Immature natural killer cell (primary cell): ENCODE measurements around the gene TMEM132A. TPM values are rescaled to one million over a fixed set of nuclear protein-coding genes. Genes with fewer than 3 reads are reported as not detected.
"Not testable (repeated sequence)": the region's sequence is repeated elsewhere in the genome, so short reads cannot be mapped to it uniquely, and the experiment has no call there.

Experiments used
- DNase-seq, 3 donors: peaks; one replicate each; pipeline ENCODE4 v3.0.0; 2022; ENCODE audit warnings: mixed read lengths in 1 of 3
- H3K27ac Mint-ChIP-seq, 6 donors: one replicate each; pipeline ENCODE4 v1.8.0; 2020; ENCODE audit warnings: mixed read lengths in 6 of 6, mild to moderate bottlenecking in 5 of 6, inconsistent platforms in 4 of 6, moderate library complexity in 3 of 6
- H3K27me3 Mint-ChIP-seq, 3 donors: one replicate each; pipeline ENCODE4 v1.8.0; 2020 to 2021; ENCODE audit warnings: low read depth in 3 of 3, mild to moderate bottlenecking in 3 of 3, mixed read lengths in 3 of 3, moderate library complexity in 3 of 3, inconsistent platforms in 1 of 3
- H3K36me3 Mint-ChIP-seq, 3 donors: one replicate each; pipeline ENCODE4 v1.8.0; 2020; ENCODE audit warnings: mixed read lengths in 3 of 3, inconsistent platforms in 2 of 3, mild to moderate bottlenecking in 2 of 3
- H3K4me1 Mint-ChIP-seq, 2 donors: one replicate each; pipeline ENCODE4 v1.8.0; 2020; ENCODE audit warnings: inconsistent platforms in 2 of 2, mild to moderate bottlenecking in 2 of 2, mixed read lengths in 2 of 2, moderate library complexity in 1 of 2
- H3K4me3 Mint-ChIP-seq, 5 donors: one replicate each; pipeline ENCODE4 v1.8.0; 2020; ENCODE audit warnings: mild to moderate bottlenecking in 5 of 5, mixed read lengths in 5 of 5, inconsistent platforms in 3 of 5, moderate library complexity in 3 of 5
- H3K9me3 Mint-ChIP-seq, 6 donors: one replicate each; pipeline ENCODE4 v1.8.0; 2020; ENCODE audit warnings: mild to moderate bottlenecking in 6 of 6, mixed read lengths in 6 of 6, inconsistent platforms in 4 of 6, moderate library complexity in 3 of 6
- polyA plus RNA-seq, 3 donors: library from polyadenylated mRNA; unstranded; fragments of 300-500 nt; fragmentation: Illumina TruSeq; gene quantifications; one replicate each; pipeline ENCODE4 v1.2.3, GENCODE V29; 2021

Gene TMEM132A
- polyA plus RNA-seq, 3 donors from 2014 or later: not detected

- H3K36me3 Mint-ChIP-seq: peaks cover 15 to 37% (median 29%) of the 10 kb centered on the region in 3 donors
- H3K4me1 Mint-ChIP-seq: peaks cover 12 to 18% of the 10 kb centered on the region in 2 donors
- peak overlapping the region in 1 of 5 donors; percentile 4 for H3K4me3 Mint-ChIP-seq
- no peaks in the 10 kb centered on the region for H3K9me3 Mint-ChIP-seq
- peaks cover 0 to 2% (median 0%) of the 10 kb centered on the region in 3 donors for H3K27me3 Mint-ChIP-seq
- no peak for DNase-seq
- H3K27ac Mint-ChIP-seq: peak overlapping the region in 3 of 6 donors; percentile 44 to 51 (median 49)
Observed at GRCh38 chr11:60891103-60891741, 33.0 kb upstream of the TMEM132A start.

- Mint-ChIP-seq H3K4me1 (peaks cover 6 to 13% of the 10 kb centered on the region in 2 donors), H3K4me3 (no peak overlapping the region), H3K27ac (peak overlapping the region in 1 of 6 donors; percentile 48), H3K36me3 (peaks cover 22 to 56% (median 33%) of the 10 kb centered on the region in 3 donors), H3K27me3 (no peaks in the 10 kb centered on the region), H3K9me3 (no peaks in the 10 kb centered on the region)
- no peak for DNase-seq
Observed at GRCh38 chr11:60895687-60896086, 28.6 kb upstream of the TMEM132A start.

GRCh38 chr11:60897496-60897895 lies 26.8 kb upstream of the TMEM132A start:
- peaks cover 22 to 52% (median 28%) of the 10 kb centered on the region in 3 donors for H3K36me3 Mint-ChIP-seq
- H3K27ac Mint-ChIP-seq: no peak overlapping the region
- peaks cover 0 to 1% of the 10 kb centered on the region in 2 donors for H3K4me1 Mint-ChIP-seq
- H3K27me3 Mint-ChIP-seq: peaks cover 0 to 1% (median 0%) of the 10 kb centered on the region in 3 donors
- no peak for DNase-seq
- H3K4me3 Mint-ChIP-seq: no peak overlapping the region
- no peaks in the 10 kb centered on the region for H3K9me3 Mint-ChIP-seq

GRCh38 chr11:60899046-60899936 lies 25.0 kb upstream of the TMEM132A start:
- H3K27ac Mint-ChIP-seq: peak overlapping the region in 2 of 6 donors; percentile 28 to 51
- peaks cover 0 to 2% (median 0%) of the 10 kb centered on the region in 3 donors for H3K27me3 Mint-ChIP-seq
- no peaks in the 10 kb centered on the region for H3K9me3 Mint-ChIP-seq
- H3K4me1 Mint-ChIP-seq: peaks cover 6 to 7% of the 10 kb centered on the region in 2 donors
- DNase-seq: peak; percentile 35 to 41 (median 38)
- H3K36me3 Mint-ChIP-seq: peaks cover 19 to 42% (median 28%) of the 10 kb centered on the region in 3 donors
- H3K4me3 Mint-ChIP-seq: no peak overlapping the region

GRCh38 chr11:60899977-60900376 lies 24.3 kb upstream of the TMEM132A start:
- no peak for DNase-seq
- peak overlapping the region in 2 of 6 donors; percentile 19 to 60 for H3K27ac Mint-ChIP-seq
- H3K4me3 Mint-ChIP-seq: no peak overlapping the region
- H3K27me3 Mint-ChIP-seq: peaks cover 0 to 2% (median 0%) of the 10 kb centered on the region in 3 donors
- H3K9me3 Mint-ChIP-seq: no peaks in the 10 kb centered on the region
- H3K36me3 Mint-ChIP-seq: peaks cover 16 to 40% (median 24%) of the 10 kb centered on the region in 3 donors
- peaks cover 12 to 14% of the 10 kb centered on the region in 2 donors for H3K4me1 Mint-ChIP-seq

GRCh38 chr11:60900673-60901404 lies 23.4 kb upstream of the TMEM132A start:
- Mint-ChIP-seq H3K27me3 (peaks cover 0 to 2% (median 0%) of the 10 kb centered on the region in 3 donors), H3K27ac (peak overlapping the region in 1 of 6 donors; percentile 12), H3K4me1 (peaks cover 20 to 23% of the 10 kb centered on the region in 2 donors), H3K4me3 (no peak overlapping the region), H3K36me3 (peaks cover 16 to 31% (median 16%) of the 10 kb centered on the region in 3 donors), H3K9me3 (no peaks in the 10 kb centered on the region)
- no peak for DNase-seq

- peaks cover 31 to 41% of the 10 kb centered on the region in 2 donors for H3K4me1 Mint-ChIP-seq
Observed at GRCh38 chr11:60902625-60903024, 21.6 kb upstream of the TMEM132A start.

GRCh38 chr11:60905047-60905446 lies 19.2 kb upstream of the TMEM132A start:
- peaks cover 31 to 42% of the 10 kb centered on the region in 2 donors for H3K4me1 Mint-ChIP-seq
- H3K4me3 Mint-ChIP-seq: peak overlapping the region; percentile 91 to 92 (median 91)
- peaks cover 0 to 7% (median 0%) of the 10 kb centered on the region in 3 donors for H3K27me3 Mint-ChIP-seq
- no peaks in the 10 kb centered on the region for H3K9me3 Mint-ChIP-seq
- peak overlapping the region; percentile 53 to 86 (median 82) for H3K27ac Mint-ChIP-seq
- no peak for DNase-seq
- peaks cover 0 to 6% (median 4%) of the 10 kb centered on the region in 3 donors for H3K36me3 Mint-ChIP-seq

More at GRCh38 chr11:60902625-60903024, 21.6 kb upstream of the TMEM132A start:
- Mint-ChIP-seq H3K27me3 (peaks cover 0 to 7% (median 0%) of the 10 kb centered on the region in 3 donors), H3K4me3 (peak overlapping the region in 1 of 5 donors; percentile 40), H3K36me3 (peaks cover 7 to 17% (median 13%) of the 10 kb centered on the region in 3 donors), H3K27ac (peak overlapping the region in 1 of 6 donors; percentile 10), H3K9me3 (no peaks in the 10 kb centered on the region)
- no peak for DNase-seq

GRCh38 chr11:60905551-60906113 lies 18.6 kb upstream of the TMEM132A start:
- no peaks in the 10 kb centered on the region for H3K9me3 Mint-ChIP-seq
- no peak for DNase-seq
- H3K4me3 Mint-ChIP-seq: peak overlapping the region; percentile 91 to 92 (median 91)
- H3K27me3 Mint-ChIP-seq: peaks cover 0 to 7% (median 0%) of the 10 kb centered on the region in 3 donors
- peak overlapping the region; percentile 53 to 86 (median 82) for H3K27ac Mint-ChIP-seq
- peaks cover 33 to 44% of the 10 kb centered on the region in 2 donors for H3K4me1 Mint-ChIP-seq
- H3K36me3 Mint-ChIP-seq: peaks cover 0 to 3% (median 0%) of the 10 kb centered on the region in 3 donors

GRCh38 chr11:60906132-60906972 lies 17.9 kb upstream of the TMEM132A start, which contains the start of gene PRPF19:
TSS of gene PRPF19 (minus strand) at chr11:60906585. CDS start at chr11:60906382, 203 bp downstream.
- peaks cover 0 to 8% (median 0%) of the 10 kb centered on the region in 3 donors for H3K27me3 Mint-ChIP-seq
- H3K27ac Mint-ChIP-seq: peak within 1 kb of the TSS; percentile 86 to 99 (median 98)
- peak within 1 kb of the TSS; percentile 91 to 92 (median 91) for H3K4me3 Mint-ChIP-seq
- H3K4me1 Mint-ChIP-seq: peaks cover 39 to 50% of the 10 kb centered on the region in 2 donors
- peak; percentile 98 to 99 (median 99) for DNase-seq
- H3K9me3 Mint-ChIP-seq: no peaks in the 10 kb centered on the region
- peaks cover 0 to 3% (median 0%) of the 10 kb centered on the region in 3 donors for H3K36me3 Mint-ChIP-seq

- Mint-ChIP-seq H3K9me3 (no peaks in the 10 kb centered on the region), H3K4me1 (peaks cover 62 to 71% of the 10 kb centered on the region in 2 donors), H3K27me3 (peaks cover 2 to 9% (median 5%) of the 10 kb centered on the region in 3 donors), H3K27ac (peak overlapping the region in 2 of 6 donors; percentile 12 to 36), H3K36me3 (no peaks in the 10 kb centered on the region), H3K4me3 (no peak overlapping the region)
- no peak for DNase-seq
Observed at GRCh38 chr11:60908803-60909202, 15.5 kb upstream of the TMEM132A start.

GRCh38 chr11:60909680-60910280 lies 14.5 kb upstream of the TMEM132A start:
- not testable (repeated sequence) for DNase-seq, H3K9me3 Mint-ChIP-seq, H3K36me3 Mint-ChIP-seq, H3K4me3 Mint-ChIP-seq
- Mint-ChIP-seq H3K27ac (peak overlapping the region in 1 of 6 donors; percentile 9), H3K4me1 (peaks cover 58 to 68% of the 10 kb centered on the region in 2 donors), H3K27me3 (peaks cover 6 to 12% (median 9%) of the 10 kb centered on the region in 3 donors)
